Prostate gland (tissue), 2 donors: Measurements from ENCODE around the gene UTP25.

Source experiments
- POLR2A ChIP-seq: fragments of 450-650 bp; IDR thresholded peaks from one replicate; pipeline ENCODE4 v1.6.1; 2016; ENCODE audit warnings: antibody characterized with exemption, mild to moderate bottlenecking
- TF ChIP-seq, protein P1 (sequence below), 4 experiments: fragments of 200-600 bp in 2 of 4; fragments of 450-650 bp in 2 of 4; sonication (generic) in 2 of 4; IDR thresholded peaks; 1 replicate in 3 of 4; 2 replicates in 1 of 4; pipeline ENCODE4 v1.5.1; 2016 to 2019; ENCODE audit warnings: antibody characterized with exemption in 4 of 4, mild to moderate bottlenecking in 2 of 4, moderate library complexity in 2 of 4

DNA sequence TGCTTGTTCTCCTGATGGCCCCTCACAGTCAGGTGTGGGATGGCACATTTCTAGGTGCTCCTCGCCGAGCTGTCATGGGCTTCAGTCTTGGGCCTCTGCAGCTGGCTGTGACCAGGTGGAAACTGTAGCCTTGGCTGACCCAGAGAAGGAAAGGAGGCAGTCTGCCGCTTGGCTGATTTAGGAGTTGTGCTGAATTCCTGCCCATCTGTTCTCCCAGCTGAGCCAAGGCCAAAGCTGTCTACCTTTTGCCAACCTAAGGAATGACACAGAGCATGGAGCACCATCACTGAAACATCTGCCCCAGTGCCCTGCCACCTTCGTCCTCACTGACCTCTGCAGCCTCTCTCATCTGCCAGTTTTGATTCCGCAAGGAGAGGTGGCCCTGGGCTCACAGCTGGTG, 27.9 kb downstream of the UTP25 start:
- no peak for TF ChIP-seq POLR2A
- TF ChIP-seq, protein P1, sequence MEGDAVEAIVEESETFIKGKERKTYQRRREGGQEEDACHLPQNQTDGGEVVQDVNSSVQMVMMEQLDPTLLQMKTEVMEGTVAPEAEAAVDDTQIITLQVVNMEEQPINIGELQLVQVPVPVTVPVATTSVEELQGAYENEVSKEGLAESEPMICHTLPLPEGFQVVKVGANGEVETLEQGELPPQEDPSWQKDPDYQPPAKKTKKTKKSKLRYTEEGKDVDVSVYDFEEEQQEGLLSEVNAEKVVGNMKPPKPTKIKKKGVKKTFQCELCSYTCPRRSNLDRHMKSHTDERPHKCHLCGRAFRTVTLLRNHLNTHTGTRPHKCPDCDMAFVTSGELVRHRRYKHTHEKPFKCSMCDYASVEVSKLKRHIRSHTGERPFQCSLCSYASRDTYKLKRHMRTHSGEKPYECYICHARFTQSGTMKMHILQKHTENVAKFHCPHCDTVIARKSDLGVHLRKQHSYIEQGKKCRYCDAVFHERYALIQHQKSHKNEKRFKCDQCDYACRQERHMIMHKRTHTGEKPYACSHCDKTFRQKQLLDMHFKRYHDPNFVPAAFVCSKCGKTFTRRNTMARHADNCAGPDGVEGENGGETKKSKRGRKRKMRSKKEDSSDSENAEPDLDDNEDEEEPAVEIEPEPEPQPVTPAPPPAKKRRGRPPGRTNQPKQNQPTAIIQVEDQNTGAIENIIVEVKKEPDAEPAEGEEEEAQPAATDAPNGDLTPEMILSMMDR (IDR thresholded peaks at IDR 0.05): no peak
